ENCODE measurements around the gene SIAH3.
A peak's percentile ranks its signal among the peaks of the same experiment; 100 is the strongest.

The SIAH3 gene

DNA sequence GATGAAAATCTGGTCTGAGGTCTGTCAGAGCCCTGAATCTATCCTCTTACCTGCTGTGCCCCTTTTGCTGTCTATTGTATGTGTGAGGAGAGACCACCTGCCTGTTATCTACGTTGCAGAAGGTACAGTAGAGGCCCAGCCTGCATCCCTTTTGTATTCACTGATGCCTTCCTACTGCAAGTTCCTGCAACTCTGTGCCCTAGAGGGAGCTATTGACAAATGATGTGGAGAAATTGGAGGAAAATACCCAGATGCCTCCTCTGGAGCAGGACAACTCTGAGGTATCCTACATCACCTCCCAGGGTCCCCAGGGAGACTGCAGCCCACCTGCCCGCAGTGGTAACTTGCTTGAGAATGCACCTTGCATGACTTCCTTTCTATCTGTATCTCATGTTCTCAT lies 33.7 kb downstream of the SIAH3 start:
- no peak for DNase-seq

DNA sequence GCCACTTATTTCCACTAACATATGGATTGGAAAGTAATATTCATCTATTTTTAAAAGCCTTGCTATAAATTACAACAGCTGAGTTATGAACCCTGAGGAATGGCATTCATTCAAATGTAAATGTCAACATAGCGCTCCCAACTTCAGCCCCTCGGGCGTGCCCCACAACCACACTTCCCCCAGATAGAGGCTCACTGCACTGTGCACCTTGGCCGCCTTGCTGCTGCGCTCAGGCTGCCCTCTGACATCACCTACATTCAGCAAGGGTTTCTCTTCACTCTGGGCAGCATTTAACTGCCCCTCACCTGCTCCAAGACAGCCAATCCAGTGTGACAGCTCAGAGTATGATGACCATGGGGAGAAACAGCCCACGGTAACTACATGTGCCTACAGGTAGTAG lies 35.1 kb downstream of the SIAH3 start:
- no peak for DNase-seq

DNA sequence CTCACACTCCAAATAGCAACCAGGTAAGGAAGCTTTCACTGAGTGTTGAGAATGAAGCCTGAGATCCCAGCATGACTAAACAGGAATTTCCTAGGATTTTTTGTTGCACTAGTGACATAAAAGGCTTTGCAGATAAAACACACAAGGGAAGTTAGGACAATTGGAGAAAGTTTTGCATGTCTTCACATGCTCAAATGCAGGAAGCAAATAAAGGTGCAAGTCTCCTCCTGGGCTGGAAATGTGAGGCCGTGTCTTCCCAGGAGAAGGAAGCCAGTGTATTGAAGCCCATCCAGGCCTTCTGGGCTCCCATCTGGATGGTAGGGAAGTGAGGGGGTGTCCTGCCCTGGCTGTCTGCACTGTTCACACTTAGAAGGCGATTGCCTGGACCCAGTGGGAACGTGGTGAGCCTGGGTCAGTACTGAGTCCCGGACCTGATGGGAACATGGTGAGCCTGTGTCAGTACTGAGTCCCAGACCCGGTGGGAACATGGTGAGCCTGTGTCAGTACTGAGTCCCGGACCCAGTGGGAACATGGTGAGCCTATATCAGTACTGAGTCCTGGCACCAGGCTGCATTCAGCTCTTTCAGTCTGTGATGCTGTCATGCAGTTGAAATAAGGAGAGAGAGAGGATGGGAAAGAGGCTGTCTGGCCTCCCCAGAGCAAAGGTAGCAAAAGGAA lies 38.7 kb downstream of the SIAH3 start:
- no peak for DNase-seq

DNA sequence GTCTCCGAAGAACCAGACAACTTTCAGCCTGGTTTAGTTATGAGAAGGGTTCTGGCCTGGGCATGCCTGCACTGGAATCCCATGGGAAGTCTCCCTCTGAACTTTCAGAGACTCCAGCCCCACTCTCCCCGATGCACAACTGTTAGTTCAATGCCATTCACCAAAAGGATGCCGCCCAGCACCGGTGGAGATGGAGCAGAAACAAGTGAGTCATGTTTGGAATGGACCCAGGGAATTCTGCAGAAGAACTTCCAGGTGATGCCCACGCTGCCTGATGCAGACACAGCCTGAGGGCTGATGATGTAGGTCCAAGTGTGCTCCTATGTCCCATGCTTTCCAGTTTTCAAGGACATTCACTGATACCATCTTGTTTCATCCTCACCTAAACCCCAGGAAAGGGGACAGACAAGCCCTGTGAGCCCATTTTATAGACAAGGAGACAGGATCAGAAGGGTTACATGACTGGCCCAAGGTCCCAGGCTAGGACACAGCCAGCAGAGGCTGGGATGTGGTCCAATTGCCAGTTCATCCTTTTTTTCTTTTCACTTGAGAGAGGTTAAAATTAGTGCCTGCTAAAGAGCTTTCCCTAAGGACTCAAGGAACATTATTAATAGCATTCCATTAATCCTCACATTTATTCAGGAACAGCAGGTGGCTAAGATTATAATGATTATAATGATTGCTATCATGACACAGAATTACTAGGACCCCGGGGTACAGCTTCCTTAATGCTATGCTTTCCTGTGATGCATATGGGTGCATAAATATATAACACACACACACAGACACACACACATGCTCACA lies 39.5 kb downstream of the SIAH3 start:
- no peak for DNase-seq

DNA sequence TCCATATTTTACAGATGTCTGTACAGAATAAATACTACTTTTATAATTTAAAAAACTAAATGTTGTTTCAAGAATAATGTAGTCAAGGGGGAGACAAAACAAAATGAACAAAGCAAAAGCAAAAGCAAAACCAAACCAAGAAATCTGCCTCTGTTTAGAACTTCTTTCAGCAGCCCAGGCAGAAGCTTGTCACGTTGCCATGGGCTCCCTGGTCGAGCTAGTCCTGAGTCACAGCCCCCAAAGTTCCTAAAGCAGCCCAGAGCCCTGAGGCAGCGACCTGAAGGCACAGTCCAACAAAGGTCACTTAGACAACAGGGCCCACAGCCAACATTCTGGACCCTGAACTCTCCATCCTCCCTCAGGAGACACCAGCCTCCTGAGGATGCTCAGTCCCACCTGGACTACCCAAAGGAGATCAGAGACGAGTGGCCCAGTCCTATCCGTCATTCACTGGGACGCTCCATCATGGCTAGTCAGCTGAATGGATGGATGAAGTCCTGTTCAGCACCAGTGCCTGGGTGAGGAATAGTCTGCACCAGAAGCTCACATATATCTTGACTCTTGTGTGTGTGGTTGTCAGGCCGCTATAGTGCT lies 41.7 kb downstream of the SIAH3 start:
- DNase-seq = no peak

DNA sequence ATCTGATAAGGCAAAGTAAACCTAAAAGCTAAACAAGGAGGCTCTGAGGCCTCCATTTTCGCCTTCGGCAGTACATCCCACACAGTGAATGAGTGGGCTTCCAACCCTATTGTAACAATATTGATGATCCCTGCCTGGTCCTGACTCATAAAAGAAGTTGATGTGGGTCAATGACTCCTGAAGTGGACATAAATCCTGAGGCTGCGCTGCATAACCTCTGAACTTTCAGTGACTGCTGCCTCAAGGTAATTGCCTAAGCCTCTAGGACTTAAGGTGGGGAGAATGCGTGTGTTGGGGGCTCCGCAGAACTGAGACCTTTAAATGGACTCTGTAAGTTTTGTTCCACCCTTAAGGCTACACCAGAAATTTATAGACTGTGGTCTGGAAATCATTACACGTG lies 42.6 kb downstream of the SIAH3 start:
- DNase-seq = no peak

DNA sequence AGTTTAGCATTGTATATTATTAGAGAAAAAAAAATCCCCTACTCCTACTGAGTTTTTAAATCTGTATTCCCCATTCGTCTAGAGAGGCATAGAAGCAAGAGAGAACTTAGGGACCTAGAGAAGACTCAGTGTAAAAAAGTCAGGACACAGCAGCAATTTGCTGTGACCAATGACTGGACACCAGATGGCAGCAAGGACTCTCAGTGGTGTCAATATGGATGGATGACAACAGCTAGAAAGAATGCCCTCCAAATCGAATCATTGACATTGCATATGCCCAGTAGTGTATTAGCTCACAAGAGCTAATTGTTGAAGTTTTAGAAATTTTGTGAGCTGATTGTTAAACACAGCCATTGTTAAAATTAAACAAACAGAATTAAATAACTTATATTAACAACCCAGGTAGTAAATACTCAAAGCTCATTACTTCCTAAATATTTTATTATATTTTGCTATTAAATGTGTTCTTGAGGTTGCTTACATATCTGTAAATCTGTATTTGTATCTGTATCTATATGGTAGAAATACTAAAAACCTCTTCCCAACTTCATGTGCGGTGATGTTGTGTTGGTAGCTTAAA lies 43.9 kb downstream of the SIAH3 start:
- no peak for DNase-seq

DNA sequence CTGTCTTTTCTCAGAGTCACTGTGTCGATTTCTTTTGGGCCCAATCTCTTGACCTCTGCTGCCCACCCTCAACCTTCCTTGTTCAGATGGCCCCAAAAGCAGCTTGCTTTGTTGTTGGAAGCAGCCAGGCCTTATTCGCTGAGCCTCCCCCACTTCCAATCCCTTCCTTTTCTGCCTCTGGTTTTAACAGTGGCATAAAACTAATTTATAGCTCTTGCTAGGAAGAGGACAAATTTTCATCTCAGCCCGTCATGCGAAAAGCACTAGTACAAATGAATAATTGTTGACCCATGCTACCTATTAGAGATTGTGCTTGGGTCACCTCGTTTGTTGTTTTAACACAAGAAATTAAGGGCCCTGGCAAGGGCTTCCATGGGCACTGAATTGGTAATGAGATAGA lies 51.1 kb downstream of the SIAH3 start:
- DNase-seq = no peak

DNA sequence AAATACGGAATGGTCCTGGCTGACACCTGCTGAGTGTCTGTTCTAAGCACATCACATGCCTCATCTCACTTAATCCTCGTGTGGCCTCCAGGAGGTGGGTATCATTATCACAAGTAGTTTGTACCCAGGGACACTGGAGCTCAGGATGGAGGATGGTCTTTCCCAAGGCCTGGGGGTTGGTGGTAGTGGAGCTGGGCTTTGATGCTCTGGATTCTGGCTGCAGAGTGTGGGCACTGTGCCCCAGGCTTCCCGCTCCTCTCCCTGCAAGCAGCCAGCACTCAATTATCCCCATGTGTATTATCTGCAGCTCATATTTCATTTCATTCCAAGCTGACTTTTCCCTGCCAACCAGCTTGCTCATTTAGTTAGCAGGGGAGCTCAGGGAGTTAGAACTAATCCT lies 52.1 kb downstream of the SIAH3 start:
- peak; percentile 36 for DNase-seq

DNA sequence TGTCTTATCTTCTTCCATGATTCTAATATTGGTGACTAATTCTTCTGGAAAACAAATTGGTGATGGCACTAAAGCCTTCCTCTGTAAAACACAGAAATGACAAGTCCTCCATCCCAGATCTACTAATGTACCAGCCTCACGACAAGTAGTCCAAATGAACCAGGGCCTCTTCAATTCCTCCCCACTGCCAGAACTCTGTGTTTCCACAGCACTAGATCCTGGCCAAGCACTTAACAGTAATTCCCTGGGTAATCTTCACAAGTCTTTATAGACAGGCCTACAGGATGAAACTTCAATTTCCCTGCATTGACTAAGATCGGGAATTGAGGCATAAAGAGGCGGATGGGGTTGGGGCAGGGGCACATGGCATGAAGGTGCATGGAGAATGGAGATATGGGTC lies 52.7 kb downstream of the SIAH3 start:
- DNase-seq = no peak

DNA sequence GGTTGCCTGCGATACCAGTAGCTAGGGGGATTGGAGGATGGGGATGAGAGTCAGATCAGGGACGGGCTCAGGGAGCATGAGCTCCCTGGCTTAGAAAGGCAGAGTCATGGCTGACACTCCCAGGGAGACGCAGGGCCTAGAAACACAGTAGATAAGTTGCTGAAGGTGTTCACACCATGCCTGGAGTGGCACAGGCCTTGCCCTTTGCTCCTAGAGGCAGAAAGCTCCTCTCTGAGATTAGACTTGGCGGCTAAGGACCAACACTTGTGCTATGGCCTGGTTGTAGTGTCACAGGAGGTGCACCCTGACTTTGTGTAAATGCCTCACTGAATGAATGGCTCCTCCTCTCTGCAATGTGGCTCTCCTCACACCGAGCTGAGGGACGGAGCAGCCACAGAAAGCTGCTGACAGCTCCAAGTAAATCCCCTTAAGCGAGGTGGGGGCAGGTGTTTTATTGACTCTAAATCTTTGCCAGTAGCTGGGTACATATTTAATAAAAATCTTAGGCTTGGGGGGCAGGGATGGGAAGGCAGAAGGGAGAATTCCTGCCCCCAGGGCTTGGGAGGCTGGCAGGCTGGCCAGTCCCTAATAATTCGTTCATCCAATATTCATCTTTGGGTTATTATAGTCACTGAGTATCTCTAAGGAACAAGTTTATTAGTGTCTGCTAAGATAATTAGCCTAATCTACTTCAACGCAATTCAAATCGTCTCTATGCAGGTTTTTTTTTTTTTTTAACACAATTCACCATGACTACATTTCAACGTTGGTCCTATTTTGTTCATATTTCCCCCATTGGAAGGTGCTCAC lies 54.9 kb downstream of the SIAH3 start:
- no peak for DNase-seq

DNA sequence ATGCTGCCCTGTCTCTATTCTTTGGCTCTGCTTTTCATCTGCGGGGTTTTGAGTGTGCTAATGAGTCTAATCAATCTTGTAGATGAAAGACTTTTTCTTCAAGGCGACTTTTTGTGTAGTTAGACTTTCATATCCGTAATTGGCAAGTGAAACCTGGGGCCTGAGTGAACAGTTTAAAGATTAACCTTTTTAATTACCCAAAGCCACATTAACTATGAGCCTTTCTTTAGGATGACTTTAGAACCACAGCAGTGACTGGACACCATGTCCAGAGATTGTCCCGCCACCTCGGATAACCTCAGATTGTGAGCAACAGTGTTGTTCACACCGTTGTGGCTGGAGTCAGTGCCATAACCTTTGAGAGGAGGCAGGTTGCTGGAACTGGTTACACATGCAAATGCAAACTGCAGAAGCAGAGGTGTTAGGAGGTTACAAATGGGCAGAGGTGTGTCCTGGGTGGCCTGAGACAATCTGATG lies 58.7 kb downstream of the SIAH3 start:
- DNase-seq = no peak

DNA sequence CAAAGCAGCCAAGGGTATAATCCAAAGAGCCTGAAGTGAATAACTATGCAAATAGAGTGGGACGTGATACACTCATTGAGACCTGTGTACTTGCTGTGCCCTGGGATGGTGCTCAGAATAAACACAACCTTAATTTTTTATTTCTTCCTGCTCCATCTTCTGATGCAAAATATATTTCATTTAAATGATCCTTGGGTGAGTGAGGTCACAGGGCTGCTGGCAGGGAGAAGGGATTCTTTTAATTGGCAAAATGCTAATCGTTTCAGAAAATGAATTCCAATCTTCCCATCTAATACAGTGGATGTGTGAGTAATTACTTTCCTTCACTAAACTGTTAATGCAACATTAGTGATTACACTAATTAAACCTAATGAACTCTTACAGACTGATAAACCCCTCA lies 63.5 kb downstream of the SIAH3 start:
- no peak for DNase-seq

DNA sequence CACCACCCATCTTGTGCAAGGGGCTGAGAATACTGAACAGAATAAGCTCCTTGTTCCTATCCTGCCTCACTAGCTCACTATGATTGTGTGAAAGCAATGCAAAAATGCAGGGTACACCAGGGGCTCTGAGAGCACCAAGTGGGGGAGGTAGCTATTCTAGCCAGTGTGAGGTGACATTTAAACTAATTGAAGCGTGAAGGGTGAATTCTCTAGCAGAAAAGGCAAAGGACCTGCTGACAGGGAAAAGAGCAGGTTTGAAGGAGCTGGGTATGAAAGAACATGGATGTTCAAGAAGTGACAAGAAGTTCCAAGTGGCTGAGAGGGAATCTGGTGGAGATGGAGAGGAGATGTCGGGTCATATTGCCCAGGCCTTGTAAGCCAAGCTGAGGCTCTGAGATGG lies 64.2 kb downstream of the SIAH3 start:
- DNase-seq = no peak

DNA sequence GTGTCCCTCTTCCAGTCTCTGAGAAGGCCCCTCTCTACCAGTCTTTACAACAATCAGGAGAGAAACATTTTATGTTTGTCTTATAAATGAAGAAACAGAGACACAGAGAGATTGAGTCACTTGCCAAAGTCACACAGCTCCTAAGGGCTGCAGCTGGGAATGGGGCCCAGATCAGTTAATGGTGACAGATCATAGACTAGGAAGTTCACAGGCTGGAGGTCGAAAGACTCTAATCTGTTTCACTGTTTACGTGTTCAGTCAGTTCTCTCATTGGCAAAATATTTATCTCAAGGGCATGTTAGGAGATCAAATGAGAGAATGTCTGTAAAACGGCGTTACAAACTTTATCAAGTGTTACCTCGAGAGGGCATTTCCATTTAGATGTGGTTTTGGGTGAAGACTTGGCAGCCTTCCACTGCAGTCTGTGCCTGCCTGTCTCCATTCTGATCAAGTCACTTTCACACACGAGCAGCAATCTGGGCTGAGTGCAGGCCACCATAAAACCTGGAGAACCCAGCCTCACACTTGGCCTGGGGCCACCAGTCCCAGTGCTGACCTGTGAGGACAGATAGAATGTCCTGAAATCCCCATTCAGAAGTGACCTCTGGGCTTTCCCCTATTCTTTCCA lies 65.1 kb downstream of the SIAH3 start:
- DNase-seq = no peak

DNA sequence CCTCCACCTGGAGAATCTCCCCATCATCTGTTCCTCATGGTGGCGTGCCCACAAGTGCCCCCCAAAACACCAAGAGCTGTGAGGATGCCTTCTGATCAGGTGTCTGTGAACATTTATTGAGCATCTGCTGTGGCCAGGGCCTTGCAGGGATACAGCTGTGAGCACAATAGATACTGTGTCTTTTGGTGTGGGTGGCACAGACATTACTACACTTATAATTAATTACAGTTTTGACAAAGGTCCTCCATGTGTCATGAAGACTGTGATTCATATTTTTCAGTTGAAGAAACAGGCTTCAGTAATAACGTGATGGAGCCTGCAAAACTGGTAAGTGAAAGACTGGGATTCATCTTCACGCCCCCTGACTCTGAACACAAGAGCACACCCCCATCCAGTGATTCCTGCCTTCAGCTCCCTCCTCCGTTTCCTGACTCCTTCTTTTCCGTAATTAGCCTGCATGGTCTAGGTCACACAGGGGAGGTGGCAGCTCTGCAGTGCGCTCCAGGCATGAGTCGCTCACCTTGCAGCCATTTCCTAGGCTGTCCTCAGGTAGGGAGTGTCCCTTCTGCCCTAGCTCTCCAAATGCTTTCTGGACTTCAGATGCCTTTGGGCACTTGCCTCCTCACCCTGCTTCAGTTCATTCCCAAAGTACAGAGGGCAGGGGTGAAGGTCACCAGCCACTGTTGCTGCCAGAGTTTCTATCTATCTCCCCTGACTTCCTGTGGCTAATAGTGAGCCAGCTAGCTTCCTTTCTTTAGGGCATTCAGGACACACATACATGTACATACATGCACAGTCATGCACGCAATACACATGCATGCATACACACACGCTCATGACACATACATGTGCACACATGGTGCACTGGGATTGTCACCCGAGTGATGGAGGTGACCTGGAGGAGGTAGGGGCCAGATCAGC lies 66.5 kb downstream of the SIAH3 start:
- DNase-seq = no peak

DNA sequence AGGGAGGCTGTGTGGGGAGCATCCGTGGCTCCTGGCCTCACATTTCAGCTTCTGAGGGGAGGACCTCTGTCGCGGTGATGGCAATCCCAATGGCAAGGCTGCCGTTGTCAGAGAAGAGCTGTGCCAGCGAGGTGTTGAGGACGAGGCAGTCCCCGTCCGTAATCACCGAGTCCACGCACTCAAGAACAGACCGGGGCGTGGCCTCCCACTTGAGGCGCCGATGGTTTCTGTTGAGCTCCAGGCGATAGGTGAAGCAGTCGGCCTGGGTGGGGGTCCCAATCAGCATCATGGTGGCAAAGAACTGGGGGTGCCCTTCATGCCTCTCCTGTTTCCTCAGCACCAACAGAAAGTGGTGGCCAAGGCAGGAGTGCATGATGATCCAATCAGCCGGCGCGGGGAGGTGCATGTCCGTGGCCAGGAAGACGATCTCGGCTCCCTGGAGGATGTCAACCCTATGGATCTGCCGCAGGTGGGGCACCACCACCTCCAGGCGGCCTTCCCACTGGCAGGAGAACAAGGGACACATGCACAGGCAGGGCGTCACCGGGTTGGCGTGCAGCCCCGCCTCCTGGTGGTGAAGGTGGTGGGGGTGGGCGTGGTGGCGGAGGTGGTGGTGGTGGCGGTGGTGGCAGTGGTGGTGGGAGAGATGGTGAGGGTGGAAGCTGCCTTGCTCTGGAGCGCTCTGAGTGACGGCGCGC lies 68.1 kb downstream of the SIAH3 start:
- DNase-seq = no peak

DNA sequence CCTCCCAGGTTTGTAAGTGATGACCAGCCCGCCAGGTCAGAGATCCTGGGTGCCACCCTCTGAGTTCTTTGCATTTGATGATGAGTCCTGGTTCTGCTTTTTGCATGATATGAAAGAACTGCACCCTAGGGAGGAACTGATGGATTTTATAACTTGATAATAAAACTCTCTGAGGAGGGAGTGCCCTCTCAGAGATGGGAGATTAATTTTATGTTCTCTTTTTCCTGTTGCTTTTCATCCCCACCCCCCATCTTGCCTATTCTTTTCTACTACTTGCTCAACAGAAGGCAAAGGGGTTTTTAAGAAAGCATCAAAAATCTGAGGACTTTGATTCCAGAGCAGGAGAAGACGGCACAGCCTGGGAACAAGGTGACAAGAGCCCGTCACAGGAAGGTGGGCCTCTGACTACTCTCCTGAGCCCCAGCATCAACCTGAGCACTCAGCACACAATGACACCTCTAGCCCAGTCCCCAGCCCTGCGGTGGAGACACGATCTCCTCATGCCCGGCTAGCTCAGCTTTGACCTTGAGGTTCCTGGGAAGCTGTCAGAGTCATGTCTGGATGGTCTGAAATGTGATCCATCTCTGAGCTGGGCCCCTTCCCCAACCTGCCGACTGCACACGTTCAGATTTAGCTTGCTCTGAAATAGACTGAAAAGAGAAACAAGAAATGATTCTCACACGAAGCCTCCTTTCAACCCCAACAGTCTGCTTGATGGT lies 69.1 kb downstream of the SIAH3 start:
- no peak for DNase-seq

DNA sequence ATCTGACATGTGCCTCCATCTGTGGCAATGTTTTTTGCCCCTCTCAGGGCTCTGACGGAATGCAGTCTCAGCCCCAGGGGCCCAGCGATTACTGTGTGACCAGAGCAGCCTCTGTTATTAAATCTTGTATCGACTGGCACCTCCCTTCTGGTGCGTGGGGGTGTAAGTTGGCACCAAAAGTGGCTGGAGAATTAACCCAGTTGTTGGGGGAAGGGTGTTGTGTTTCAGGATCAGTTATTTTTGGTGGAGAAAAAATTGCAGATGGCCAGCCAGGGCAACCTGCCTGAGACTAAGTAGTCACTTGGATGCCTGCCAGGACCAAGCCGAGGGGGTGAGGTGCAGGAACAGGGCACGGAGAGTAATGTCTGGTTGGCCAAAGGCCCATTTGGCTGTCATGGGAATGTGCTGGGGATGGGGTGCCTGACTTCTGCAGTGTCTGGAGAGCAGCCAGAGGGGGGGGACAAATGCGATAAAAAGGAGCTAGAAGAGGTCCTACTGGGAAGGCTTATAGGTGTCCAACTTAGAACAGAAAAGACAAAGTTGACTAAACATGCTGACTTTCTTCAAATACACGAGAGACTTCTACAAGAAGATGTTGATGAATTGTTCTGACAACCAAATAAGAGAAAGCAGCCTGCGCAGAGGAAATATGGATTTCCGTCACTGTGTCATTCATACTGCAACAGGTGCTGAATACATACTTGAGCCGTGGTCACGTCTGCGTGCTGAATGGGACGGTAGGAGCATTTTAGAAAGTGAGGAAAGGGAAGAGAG lies 69.8 kb downstream of the SIAH3 start:
- peak; percentile 71 for DNase-seq

Data from femur (tissue), 1 donor.